Mesothelial cell of epicardium (in vitro differentiated cells): Measurements from ENCODE around the gene DALRD3. TPM values are rescaled to one million over a fixed set of nuclear protein-coding genes. Genes with fewer than 3 reads are reported as not detected.
A peak's percentile ranks its signal among the peaks of the same experiment; 100 is the strongest.

Experiments used
- DNase-seq, 2 experiments: peaks; one replicate each; pipeline ENCODE4 v3.0.0; 2021; ENCODE audit warnings: low spot score in 2 of 2; ENCODE audit not compliant: unreplicated experiment in 2 of 2
- H3K27ac Mint-ChIP-seq: 2 replicates; pipeline ENCODE4 v1.8.0; 2021; ENCODE audit warnings: mixed read lengths
- H3K27me3 Mint-ChIP-seq: 2 replicates; pipeline ENCODE4 v1.8.0; 2021; ENCODE audit warnings: low read depth, mixed read lengths
- H3K36me3 Mint-ChIP-seq: 2 replicates; pipeline ENCODE4 v1.8.0; 2021; ENCODE audit warnings: mixed read lengths
- H3K4me1 Mint-ChIP-seq: 2 replicates; pipeline ENCODE4 v1.8.0; 2021; ENCODE audit warnings: mixed read lengths
- H3K4me3 Mint-ChIP-seq: 2 replicates; pipeline ENCODE4 v1.8.0; 2021; ENCODE audit warnings: mild to moderate bottlenecking, moderate library complexity, mixed read lengths
- H3K9me3 Mint-ChIP-seq: 2 replicates; pipeline ENCODE4 v1.8.0; 2021; ENCODE audit warnings: mixed read lengths
- total RNA-seq: library from RNA; stranded (reverse); gene quantifications from 3 replicates; pipeline ENCODE4 v1.2.1, GENCODE V29; 2021
- TF ChIP-seq, protein P1 (sequence below): fragments of 200-600 bp; sonication (generic); IDR thresholded peaks from one replicate; pipeline ENCODE4 v1.5.0; 2021; ENCODE audit warnings: antibody characterized with exemption; ENCODE audit not compliant: unreplicated experiment

Gene DALRD3
- total RNA-seq, 1 donor from 2014 or later = 23.4 TPM

GRCh38 chr3:48984663-48985062 lies 33.7 kb downstream of the DALRD3 start:
- no peak for DNase-seq
- no peak overlapping the region for H3K27ac Mint-ChIP-seq
- no peaks in the 10 kb centered on the region for H3K9me3 Mint-ChIP-seq

DNA sequence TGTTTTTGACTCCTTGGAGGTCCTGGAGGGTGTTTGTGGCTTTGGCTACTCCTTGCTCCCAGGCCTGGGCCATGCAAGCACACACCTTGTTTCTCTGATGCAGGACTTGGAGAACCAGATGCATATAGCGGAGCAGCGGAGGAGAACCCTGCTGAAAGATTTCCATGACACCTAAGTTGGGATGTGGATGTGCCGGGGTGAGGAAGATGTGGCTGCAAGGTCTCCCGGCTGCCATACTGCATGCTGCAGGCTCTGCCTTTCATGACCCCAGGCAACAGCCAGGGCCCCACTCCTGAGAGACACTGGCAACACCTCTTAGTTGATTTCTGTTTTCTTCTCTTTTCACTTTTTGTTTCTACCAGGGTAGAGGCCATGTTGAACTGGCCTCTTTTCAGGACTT lies 35.3 kb downstream of the DALRD3 start:
- TF ChIP-seq, protein P1, sequence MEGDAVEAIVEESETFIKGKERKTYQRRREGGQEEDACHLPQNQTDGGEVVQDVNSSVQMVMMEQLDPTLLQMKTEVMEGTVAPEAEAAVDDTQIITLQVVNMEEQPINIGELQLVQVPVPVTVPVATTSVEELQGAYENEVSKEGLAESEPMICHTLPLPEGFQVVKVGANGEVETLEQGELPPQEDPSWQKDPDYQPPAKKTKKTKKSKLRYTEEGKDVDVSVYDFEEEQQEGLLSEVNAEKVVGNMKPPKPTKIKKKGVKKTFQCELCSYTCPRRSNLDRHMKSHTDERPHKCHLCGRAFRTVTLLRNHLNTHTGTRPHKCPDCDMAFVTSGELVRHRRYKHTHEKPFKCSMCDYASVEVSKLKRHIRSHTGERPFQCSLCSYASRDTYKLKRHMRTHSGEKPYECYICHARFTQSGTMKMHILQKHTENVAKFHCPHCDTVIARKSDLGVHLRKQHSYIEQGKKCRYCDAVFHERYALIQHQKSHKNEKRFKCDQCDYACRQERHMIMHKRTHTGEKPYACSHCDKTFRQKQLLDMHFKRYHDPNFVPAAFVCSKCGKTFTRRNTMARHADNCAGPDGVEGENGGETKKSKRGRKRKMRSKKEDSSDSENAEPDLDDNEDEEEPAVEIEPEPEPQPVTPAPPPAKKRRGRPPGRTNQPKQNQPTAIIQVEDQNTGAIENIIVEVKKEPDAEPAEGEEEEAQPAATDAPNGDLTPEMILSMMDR = no peak
- H3K4me3 Mint-ChIP-seq = no peak overlapping the region
- H3K4me1 Mint-ChIP-seq = peaks cover 3% of the 10 kb centered on the region
- no peak for DNase-seq
- H3K9me3 Mint-ChIP-seq = no peaks in the 10 kb centered on the region
- H3K27me3 Mint-ChIP-seq = no peaks in the 10 kb centered on the region
- H3K27ac Mint-ChIP-seq = peak overlapping the region; percentile 21
- H3K36me3 Mint-ChIP-seq = peaks cover 23% of the 10 kb centered on the region

More at GRCh38 chr3:48984663-48985062, 33.7 kb downstream of the DALRD3 start:
- TF ChIP-seq, protein P1 = no peak
- Mint-ChIP-seq H3K4me1 (peaks cover 12% of the 10 kb centered on the region), H3K27me3 (no peaks in the 10 kb centered on the region), H3K36me3 (peaks cover 15% of the 10 kb centered on the region), H3K4me3 (no peak overlapping the region)

DNA sequence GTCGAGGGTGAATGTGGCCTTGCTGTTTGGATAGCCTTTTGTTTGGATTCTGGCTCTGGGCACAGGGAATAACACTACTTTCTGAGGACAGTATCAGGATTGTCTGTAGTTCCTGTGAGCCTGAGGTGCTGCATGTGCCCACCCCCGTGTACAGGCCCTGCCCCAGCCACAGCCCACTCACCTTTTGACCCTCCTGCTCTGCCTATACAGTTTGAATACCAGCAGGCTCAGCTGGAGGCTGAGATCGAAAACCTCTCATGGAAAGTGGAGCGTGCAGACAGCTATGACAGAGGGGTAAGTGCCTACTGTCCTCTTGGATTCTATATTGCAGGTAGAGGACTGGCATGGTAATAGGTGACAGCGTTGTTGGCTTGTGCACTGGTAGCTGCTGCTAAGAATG lies 35.7 kb downstream of the DALRD3 start:
- H3K9me3 Mint-ChIP-seq = no peaks in the 10 kb centered on the region
- TF ChIP-seq, protein P1 = no peak
- H3K27me3 Mint-ChIP-seq = no peaks in the 10 kb centered on the region
- H3K36me3 Mint-ChIP-seq = peaks cover 27% of the 10 kb centered on the region
- DNase-seq = no peak
- H3K4me3 Mint-ChIP-seq = no peak overlapping the region
- no peak overlapping the region for H3K27ac Mint-ChIP-seq
- H3K4me1 Mint-ChIP-seq = no peaks in the 10 kb centered on the region

GRCh38 chr3:48982016-48982415 lies 36.4 kb downstream of the DALRD3 start:
- no peak overlapping the region for H3K27ac Mint-ChIP-seq
- H3K27me3 Mint-ChIP-seq = no peaks in the 10 kb centered on the region
- H3K4me3 Mint-ChIP-seq = no peak overlapping the region
- no peaks in the 10 kb centered on the region for H3K4me1 Mint-ChIP-seq
- no peak for DNase-seq
- TF ChIP-seq, protein P1 = no peak
- no peaks in the 10 kb centered on the region for H3K9me3 Mint-ChIP-seq
- peaks cover 27% of the 10 kb centered on the region for H3K36me3 Mint-ChIP-seq

DNA sequence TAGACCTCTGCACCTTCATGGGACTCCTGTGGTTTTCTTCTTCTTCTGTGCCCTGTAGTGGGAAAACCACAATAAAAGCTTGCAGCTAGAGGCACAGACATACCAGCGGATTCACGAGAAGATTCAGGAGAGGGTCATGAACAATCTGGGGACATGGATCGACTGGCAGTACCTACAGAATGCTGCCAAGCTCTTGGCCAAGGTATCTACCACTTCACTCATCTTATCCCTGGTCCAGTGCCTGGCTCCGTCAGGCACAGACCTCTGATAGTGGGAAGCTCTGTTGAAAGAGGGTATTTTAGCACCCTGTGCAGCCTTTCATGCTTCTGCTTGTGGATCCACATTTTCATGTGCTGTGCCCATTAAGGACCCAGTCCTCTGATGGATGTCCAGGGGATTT lies 38.1 kb downstream of the DALRD3 start:
- no peak for DNase-seq
- Mint-ChIP-seq H3K36me3 (peaks cover 31% of the 10 kb centered on the region), H3K4me1 (no peaks in the 10 kb centered on the region), H3K4me3 (no peak overlapping the region), H3K9me3 (no peaks in the 10 kb centered on the region), H3K27ac (no peak overlapping the region), H3K27me3 (no peaks in the 10 kb centered on the region)
- TF ChIP-seq, protein P1 = no peak

- H3K4me1 Mint-ChIP-seq = no peaks in the 10 kb centered on the region
- H3K36me3 Mint-ChIP-seq = peaks cover 39% of the 10 kb centered on the region
- H3K27me3 Mint-ChIP-seq = no peaks in the 10 kb centered on the region
- H3K27ac Mint-ChIP-seq = no peak overlapping the region
- H3K4me3 Mint-ChIP-seq = no peak overlapping the region
- no peaks in the 10 kb centered on the region for H3K9me3 Mint-ChIP-seq
- DNase-seq = no peak
- TF ChIP-seq, protein P1 = no peak
These were observed 38.9 kb downstream of the DALRD3 start for GRCh38 chr3:48979451-48979850.
